ENCODE results near the gene TMEM101. TPM values are rescaled to one million over a fixed set of nuclear protein-coding genes. Genes with fewer than 3 reads are reported as not detected.
A peak's percentile ranks its signal among the peaks of the same experiment; 100 is the strongest.
"Not testable (repeated sequence)": the region's sequence is repeated elsewhere in the genome, so short reads cannot be mapped to it uniquely, and the experiment has no call there.

The TMEM101 gene
- polyA plus RNA-seq, 1 donor (not counting 4 experiments of a cell fraction or from before 2014, with no cell fraction given), result 20.1 TPM

DNA sequence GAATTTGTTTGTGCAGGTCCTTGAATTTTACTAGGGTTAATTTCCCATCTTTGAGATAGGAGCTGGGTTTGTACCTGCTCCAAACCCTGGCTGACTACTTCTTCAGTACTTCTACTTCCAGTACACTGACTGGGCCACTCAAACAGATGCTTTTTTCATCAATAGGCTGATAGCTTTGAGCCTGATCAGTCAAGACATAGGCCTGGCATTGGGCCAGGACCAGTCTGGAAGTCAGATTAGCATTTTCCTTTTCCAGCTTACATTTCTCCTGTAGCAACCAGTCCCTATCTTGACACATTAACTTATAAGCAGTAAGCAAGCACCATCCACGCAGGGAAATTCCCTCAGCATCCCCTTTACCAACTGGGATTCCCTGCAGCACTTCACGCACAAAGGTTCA, 7.5 kb upstream of the TMEM101 start:
- Histone ChIP-seq H3K27ac (ENCODE audit: control insufficient read depth, insufficient read depth, low read length) (no peak overlapping the region), H3K9ac (ENCODE audit: control insufficient read depth, extremely low read depth, insufficient read depth, low read length) (no peak overlapping the region), H3K27me3 (ENCODE audit: control insufficient read depth, extremely low read depth, insufficient read depth, low read length) (no peaks in the 10 kb centered on the region), H3K4me2 (ENCODE audit: control insufficient read depth, extremely low read depth, insufficient read depth, low read depth, low read length) (no peak overlapping the region), H3K4me1 (ENCODE audit: control insufficient read depth, extremely low read depth, insufficient read depth, low read length) (no peaks in the 10 kb centered on the region), H4K20me1 (ENCODE audit: control insufficient read depth, extremely low read depth, insufficient read depth, low read length) (no peaks in the 10 kb centered on the region), H3K36me3 (ENCODE audit: control insufficient read depth in 2 of 2, extremely low read depth in 1 of 2, insufficient read depth in 2 of 2, low read length in 2 of 2) (peaks cover 11 to 13% of the 10 kb centered on the region in 2 experiments), H2AFZ (ENCODE audit: control insufficient read depth, low read length) (no peak overlapping the region), H3K79me2 (ENCODE audit: control insufficient read depth, insufficient read depth, low read length) (no peaks in the 10 kb centered on the region), H3K9me3 (ENCODE audit: control insufficient read depth, low read depth, low read length) (no peaks in the 10 kb centered on the region), H3K4me3 (ENCODE audit: control insufficient read depth in 2 of 3, extremely low read depth in 1 of 3, insufficient read depth in 2 of 3, low read depth in 1 of 3, low read length in 3 of 3) (no peak overlapping the region), H3K9me1 (ENCODE audit: control insufficient read depth, extremely low read depth, insufficient read depth, low read length) (no peaks in the 10 kb centered on the region)
- FAIRE-seq, result no peak
- dilution Hi-C loops (cut with MboI; ENCODE audit: extremely low pct_ligation_motif_present, low sequenced_read_pairs), result no loop called here
- DNase-seq (ENCODE audit: low read depth, low spot score), result no peak
- TF ChIP-seq, protein P1, sequence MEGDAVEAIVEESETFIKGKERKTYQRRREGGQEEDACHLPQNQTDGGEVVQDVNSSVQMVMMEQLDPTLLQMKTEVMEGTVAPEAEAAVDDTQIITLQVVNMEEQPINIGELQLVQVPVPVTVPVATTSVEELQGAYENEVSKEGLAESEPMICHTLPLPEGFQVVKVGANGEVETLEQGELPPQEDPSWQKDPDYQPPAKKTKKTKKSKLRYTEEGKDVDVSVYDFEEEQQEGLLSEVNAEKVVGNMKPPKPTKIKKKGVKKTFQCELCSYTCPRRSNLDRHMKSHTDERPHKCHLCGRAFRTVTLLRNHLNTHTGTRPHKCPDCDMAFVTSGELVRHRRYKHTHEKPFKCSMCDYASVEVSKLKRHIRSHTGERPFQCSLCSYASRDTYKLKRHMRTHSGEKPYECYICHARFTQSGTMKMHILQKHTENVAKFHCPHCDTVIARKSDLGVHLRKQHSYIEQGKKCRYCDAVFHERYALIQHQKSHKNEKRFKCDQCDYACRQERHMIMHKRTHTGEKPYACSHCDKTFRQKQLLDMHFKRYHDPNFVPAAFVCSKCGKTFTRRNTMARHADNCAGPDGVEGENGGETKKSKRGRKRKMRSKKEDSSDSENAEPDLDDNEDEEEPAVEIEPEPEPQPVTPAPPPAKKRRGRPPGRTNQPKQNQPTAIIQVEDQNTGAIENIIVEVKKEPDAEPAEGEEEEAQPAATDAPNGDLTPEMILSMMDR (optimal IDR thresholded peaks at IDR 0.05 in 1 of 3, IDR thresholded peaks at IDR 0.05 in 1 of 3, conservative IDR thresholded peaks at IDR 0.05 in 1 of 3; ENCODE audit: extremely low read depth in 1 of 3, insufficient read depth in 2 of 3, low read length in 3 of 3), result no peak
- no peak for TF ChIP-seq EZH2 (IDR thresholded peaks at IDR 0.05; ENCODE audit: low read length)

DNA sequence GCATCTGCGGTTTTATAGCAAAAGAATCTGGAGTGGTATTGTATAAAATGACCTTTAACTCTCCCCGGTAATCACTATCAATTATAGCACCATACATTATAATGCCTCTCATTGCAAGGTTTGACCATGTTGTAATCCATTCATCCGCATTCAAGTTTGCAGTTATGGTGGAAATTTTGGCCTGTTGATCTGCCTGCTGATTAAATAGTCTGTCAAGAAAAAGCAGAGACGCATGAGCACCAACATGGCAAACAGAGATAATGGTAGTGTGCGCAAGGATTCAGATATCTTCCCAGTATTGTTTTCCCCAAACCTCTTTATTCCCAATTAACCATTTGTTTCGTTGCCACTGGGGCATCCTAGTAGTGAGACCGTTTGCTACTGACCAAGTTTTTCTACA, 6.5 kb upstream of the TMEM101 start:
- H3K79me2 ChIP-seq (ENCODE audit: control insufficient read depth, insufficient read depth, low read length); DNase-seq (ENCODE audit: low read depth, low spot score); H4K20me1 ChIP-seq (ENCODE audit: control insufficient read depth, extremely low read depth, insufficient read depth, low read length); H3K9me3 ChIP-seq (ENCODE audit: control insufficient read depth, low read depth, low read length); H3K4me2 ChIP-seq (ENCODE audit: control insufficient read depth, extremely low read depth, insufficient read depth, low read depth, low read length); H3K4me3 ChIP-seq (ENCODE audit: control insufficient read depth in 2 of 3, extremely low read depth in 1 of 3, insufficient read depth in 2 of 3, low read depth in 1 of 3, low read length in 3 of 3); H2AFZ ChIP-seq (ENCODE audit: control insufficient read depth, low read length); H3K27ac ChIP-seq (ENCODE audit: control insufficient read depth, insufficient read depth, low read length); FAIRE-seq; H3K27me3 ChIP-seq (ENCODE audit: control insufficient read depth, extremely low read depth, insufficient read depth, low read length); dilution Hi-C loops (cut with MboI; ENCODE audit: extremely low pct_ligation_motif_present, low sequenced_read_pairs); H3K9me1 ChIP-seq (ENCODE audit: control insufficient read depth, extremely low read depth, insufficient read depth, low read length); H3K9ac ChIP-seq (ENCODE audit: control insufficient read depth, extremely low read depth, insufficient read depth, low read length); H3K4me1 ChIP-seq (ENCODE audit: control insufficient read depth, extremely low read depth, insufficient read depth, low read length): not testable (repeated sequence)
- H3K36me3 ChIP-seq (ENCODE audit: control insufficient read depth in 2 of 2, extremely low read depth in 1 of 2, insufficient read depth in 2 of 2, low read length in 2 of 2), result peaks cover 11 to 13% of the 10 kb centered on the region in 2 experiments

DNA sequence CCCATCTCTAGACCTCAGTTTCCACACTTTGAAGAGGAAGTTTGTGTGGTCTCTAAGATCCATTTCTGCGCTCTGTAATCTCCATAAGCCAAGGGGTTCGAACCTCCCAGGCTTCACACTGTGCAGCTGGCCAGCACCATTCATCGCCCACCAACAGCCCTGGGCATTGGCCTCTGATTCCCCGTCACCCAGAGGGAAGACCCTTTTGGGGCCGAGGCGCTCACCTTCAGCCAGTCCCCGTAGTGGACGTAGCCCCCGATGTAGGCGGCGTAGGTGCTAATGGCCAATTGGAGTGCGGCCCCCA, 678 bp downstream of the TMEM101 start:
- Histone ChIP-seq H3K9me3 (ENCODE audit: control insufficient read depth, low read depth, low read length) (no peaks in the 10 kb centered on the region), H3K9ac (ENCODE audit: control insufficient read depth, extremely low read depth, insufficient read depth, low read length) (peak overlapping the region; percentile 92), H3K79me2 (ENCODE audit: control insufficient read depth, insufficient read depth, low read length) (peaks cover 11% of the 10 kb centered on the region), H2AFZ (ENCODE audit: control insufficient read depth, low read length) (peak overlapping the region; percentile 96), H3K36me3 (ENCODE audit: control insufficient read depth in 2 of 2, extremely low read depth in 1 of 2, insufficient read depth in 2 of 2, low read length in 2 of 2) (peaks cover 11% of the 10 kb centered on the region in 2 experiments), H3K4me2 (ENCODE audit: control insufficient read depth, extremely low read depth, insufficient read depth, low read depth, low read length) (peak overlapping the region; percentile 88), H3K27me3 (ENCODE audit: control insufficient read depth, extremely low read depth, insufficient read depth, low read length) (no peaks in the 10 kb centered on the region), H3K4me3 (ENCODE audit: control insufficient read depth in 2 of 3, extremely low read depth in 1 of 3, insufficient read depth in 2 of 3, low read depth in 1 of 3, low read length in 3 of 3) (peak overlapping the region; percentile 81 to 100 (median 83)), H4K20me1 (ENCODE audit: control insufficient read depth, extremely low read depth, insufficient read depth, low read length) (no peaks in the 10 kb centered on the region), H3K9me1 (ENCODE audit: control insufficient read depth, extremely low read depth, insufficient read depth, low read length) (no peaks in the 10 kb centered on the region), H3K4me1 (ENCODE audit: control insufficient read depth, extremely low read depth, insufficient read depth, low read length) (peaks cover 10% of the 10 kb centered on the region), H3K27ac (ENCODE audit: control insufficient read depth, insufficient read depth, low read length) (peak overlapping the region; percentile 82)
- FAIRE-seq (no peak), DNase-seq (ENCODE audit: low read depth, low spot score) (no peak)
- TF ChIP-seq, protein P1 (optimal IDR thresholded peaks at IDR 0.05 in 1 of 3, IDR thresholded peaks at IDR 0.05 in 1 of 3, conservative IDR thresholded peaks at IDR 0.05 in 1 of 3; ENCODE audit: extremely low read depth in 1 of 3, insufficient read depth in 2 of 3, low read length in 3 of 3), result no peak
- TF ChIP-seq EZH2 (IDR thresholded peaks at IDR 0.05; ENCODE audit: low read length), result no peak
- dilution Hi-C loops (cut with MboI; ENCODE audit: extremely low pct_ligation_motif_present, low sequenced_read_pairs), result no loop called here
